ENCODE measurements around the gene KNL1. TPM values are rescaled to one million over a fixed set of nuclear protein-coding genes. Genes with fewer than 3 reads are reported as not detected.

Gene KNL1
- total RNA-seq, 4 donors from 2014 or later: 6.6 to 26.6 (median 12.8) TPM

DNA sequence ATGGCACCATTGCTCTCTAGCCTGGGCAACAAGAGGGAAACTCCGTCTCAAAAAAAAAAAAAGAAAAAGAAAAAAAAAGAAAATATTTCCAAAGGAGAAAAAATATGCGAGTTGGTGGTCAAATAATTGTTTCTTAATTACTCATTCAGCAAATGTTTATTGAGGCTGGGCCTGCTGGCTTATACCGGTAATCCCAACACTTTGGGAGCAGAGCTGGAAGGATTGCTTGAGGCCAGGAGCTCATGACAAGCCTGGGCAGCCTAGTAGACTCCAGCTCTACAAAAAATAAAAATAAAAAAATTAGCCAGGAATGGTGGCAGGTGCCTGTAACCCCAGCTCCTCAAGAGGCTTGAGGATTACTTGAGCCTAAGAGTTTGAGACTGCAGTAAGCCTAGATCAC, 4.1 kb downstream of the KNL1 start:
- no peak for DNase-seq
- no peak for TF ChIP-seq CTCF (IDR thresholded peaks at IDR 0.05)
- TF ChIP-seq POLR2A (IDR thresholded peaks at IDR 0.05): no peak
- no peak overlapping the region for H3K27ac ChIP-seq
- H3K36me3 ChIP-seq: no peaks in the 10 kb centered on the region
- no peaks in the 10 kb centered on the region for H3K27me3 ChIP-seq
- peaks cover 0 to 9% (median 3%) of the 10 kb centered on the region in 4 donors for H3K4me1 ChIP-seq
- H3K4me3 ChIP-seq: no peak overlapping the region
- H3K9me3 ChIP-seq: no peaks in the 10 kb centered on the region

- H3K27ac ChIP-seq: no peak overlapping the region
- no peak for TF ChIP-seq POLR2A (IDR thresholded peaks at IDR 0.05)
- no peak for TF ChIP-seq CTCF (IDR thresholded peaks at IDR 0.05)
- no peak for DNase-seq
- H3K27me3 ChIP-seq: no peaks in the 10 kb centered on the region
- H3K36me3 ChIP-seq: no peaks in the 10 kb centered on the region
- H3K4me1 ChIP-seq: peaks cover 0 to 9% (median 3%) of the 10 kb centered on the region in 4 donors
- H3K9me3 ChIP-seq: no peaks in the 10 kb centered on the region
- no peak overlapping the region for H3K4me3 ChIP-seq
Observed at GRCh38 chr15:40598672-40599071, 4.6 kb downstream of the KNL1 start.

DNA sequence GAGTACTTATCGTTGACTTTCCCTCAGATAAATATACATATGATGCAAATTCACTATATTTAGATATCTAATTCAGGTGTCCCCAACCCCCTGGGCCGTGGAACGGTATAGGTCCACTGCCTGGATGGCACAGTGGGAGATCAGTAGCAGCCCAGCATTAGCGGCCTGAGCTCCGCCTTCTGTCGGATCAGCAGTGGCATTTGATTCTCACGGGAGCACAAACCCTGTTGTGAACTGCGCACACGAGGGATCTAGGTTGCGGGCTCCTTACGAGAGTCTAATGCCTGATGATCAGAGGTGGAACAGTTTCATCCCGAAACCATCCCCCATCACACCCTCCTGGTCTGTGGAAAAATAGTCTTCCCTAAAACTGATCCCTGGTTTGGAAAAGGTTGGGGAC, 6.9 kb downstream of the KNL1 start:
- Histone ChIP-seq H3K4me3 (no peak overlapping the region), H3K27ac (no peak overlapping the region), H3K27me3 (no peaks in the 10 kb centered on the region), H3K9me3 (no peaks in the 10 kb centered on the region), H3K4me1 (peaks cover 0 to under 1% (median 0%) of the 10 kb centered on the region in 4 donors), H3K36me3 (no peaks in the 10 kb centered on the region)
- DNase-seq: no peak
- TF ChIP-seq POLR2A (IDR thresholded peaks at IDR 0.05) (no peak), CTCF (IDR thresholded peaks at IDR 0.05) (no peak)

- H3K27me3 ChIP-seq: no peaks in the 10 kb centered on the region
- no peaks in the 10 kb centered on the region for H3K9me3 ChIP-seq
- H3K36me3 ChIP-seq: no peaks in the 10 kb centered on the region
- no peak for TF ChIP-seq CTCF (IDR thresholded peaks at IDR 0.05)
- TF ChIP-seq POLR2A (IDR thresholded peaks at IDR 0.05): no peak
- H3K4me3 ChIP-seq: no peak overlapping the region
- no peak overlapping the region for H3K27ac ChIP-seq
- no peaks in the 10 kb centered on the region for H3K4me1 ChIP-seq
- DNase-seq: no peak
Observed at GRCh38 chr15:40603935-40604334, 9.9 kb downstream of the KNL1 start.

DNA sequence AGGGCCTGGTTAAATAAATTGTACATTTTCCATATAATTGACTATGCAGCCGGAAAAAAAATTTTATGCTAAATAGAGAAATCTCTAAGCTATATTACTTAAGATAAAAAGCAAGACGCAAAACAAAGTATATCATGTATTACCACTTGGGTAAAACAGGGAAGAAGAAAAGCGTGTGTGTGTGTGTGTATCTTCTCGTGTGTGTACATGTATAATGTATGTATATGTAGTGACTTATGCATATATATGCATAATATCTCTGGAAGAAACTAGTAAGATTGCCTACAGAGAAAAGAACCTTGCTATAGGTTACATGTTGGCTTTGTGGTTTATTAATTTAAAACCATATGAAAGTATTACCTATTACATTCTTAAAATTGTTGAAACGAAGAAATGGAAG, 19.0 kb downstream of the KNL1 start:
- H3K27me3 ChIP-seq: no peaks in the 10 kb centered on the region
- no peak overlapping the region for H3K4me3 ChIP-seq
- no peak for TF ChIP-seq POLR2A (IDR thresholded peaks at IDR 0.05)
- TF ChIP-seq CTCF (IDR thresholded peaks at IDR 0.05): no peak
- no peaks in the 10 kb centered on the region for H3K9me3 ChIP-seq
- H3K4me1 ChIP-seq: no peaks in the 10 kb centered on the region
- no peak for DNase-seq
- H3K36me3 ChIP-seq: no peaks in the 10 kb centered on the region
- H3K27ac ChIP-seq: no peak overlapping the region

DNA sequence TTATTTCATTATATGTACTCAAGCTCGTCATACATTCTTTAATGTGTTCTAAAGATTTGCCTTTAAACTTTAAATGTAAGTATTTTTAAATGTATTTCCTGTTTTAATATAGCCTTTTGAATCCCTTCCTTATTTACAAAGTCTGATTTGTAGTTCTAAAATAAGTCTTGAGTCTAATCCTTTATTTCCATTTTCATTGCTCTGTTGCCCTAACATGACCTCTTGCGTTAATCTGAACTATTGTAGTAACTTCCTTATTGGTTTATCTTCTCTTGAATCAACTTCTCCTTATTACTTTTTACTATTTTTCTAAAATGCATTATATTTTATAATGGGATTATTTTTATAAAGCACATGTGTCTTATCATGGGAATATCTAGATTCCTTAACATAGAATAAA, 24.0 kb downstream of the KNL1 start:
- no peak overlapping the region for H3K4me3 ChIP-seq
- no peak overlapping the region for H3K27ac ChIP-seq
- no peaks in the 10 kb centered on the region for H3K27me3 ChIP-seq
- H3K36me3 ChIP-seq: no peaks in the 10 kb centered on the region
- no peaks in the 10 kb centered on the region for H3K9me3 ChIP-seq
- no peak for TF ChIP-seq CTCF (IDR thresholded peaks at IDR 0.05)
- no peak for TF ChIP-seq POLR2A (IDR thresholded peaks at IDR 0.05)
- no peak for DNase-seq
- H3K4me1 ChIP-seq: no peaks in the 10 kb centered on the region
